H1 (cell line): ENCODE measurements around the gene MRPL42.

Experiments used
- CREB1 ChIP-seq: IDR thresholded peaks from 2 replicates; pipeline ENCODE4 v1.6.1; 2012; ENCODE audit warnings: inconsistent platforms
- EP300 ChIP-seq, 2 experiments: IDR thresholded peaks; 1 replicate in 1 of 2; 2 replicates in 1 of 2; pipeline ENCODE4 v1.6.1; 2011 to 2012; ENCODE audit warnings: low read depth in 2 of 2, low read length in 2 of 2, mild to moderate bottlenecking in 2 of 2, borderline replicate concordance in 1 of 2, inconsistent platforms in 1 of 2, moderate library complexity in 1 of 2
- EZH2 ChIP-seq: fragments of 200-600 bp; sonication (generic); IDR thresholded peaks from 2 replicates; pipeline ENCODE4 v1.7.1; 2012; ENCODE audit warnings: low read depth, mild to moderate bottlenecking, moderate library complexity, low read length, inconsistent platforms; ENCODE audit not compliant: severe bottlenecking
- MAFK ChIP-seq: IDR thresholded peaks from 2 replicates; pipeline ENCODE4 v1.6.1; 2012; ENCODE audit warnings: low read depth, mild to moderate bottlenecking, improper control_type of control experiment, low read length
- NRF1 ChIP-seq: IDR thresholded peaks from 2 replicates; pipeline ENCODE4 v1.6.1; 2011; ENCODE audit warnings: mild to moderate bottlenecking, low read depth, low read length, improper control_type of control experiment
- POLR2A ChIP-seq, 2 experiments: IDR thresholded peaks; 1 replicate in 1 of 2; 2 replicates in 1 of 2; pipeline ENCODE4 v1.6.1; 2011; ENCODE audit warnings: low read depth in 2 of 2, low read length in 2 of 2, mild to moderate bottlenecking in 2 of 2; ENCODE audit errors: control extremely low read depth in 1 of 2
- POLR2AphosphoS5 ChIP-seq: IDR thresholded peaks from 2 replicates; pipeline ENCODE4 v1.6.1; 2011; ENCODE audit warnings: low read depth, low read length
- RAD21 ChIP-seq, 2 experiments: IDR thresholded peaks in 1 of 2; conservative IDR thresholded peaks in 1 of 2; 2 replicates each; pipeline ENCODE4 v1.6.1; 2011; ENCODE audit warnings: low read depth in 2 of 2, low read length in 2 of 2, improper control_type of control experiment in 1 of 2, inconsistent platforms in 1 of 2, mild to moderate bottlenecking in 1 of 2, moderate library complexity in 1 of 2
- RFX5 ChIP-seq: IDR thresholded peaks from 2 replicates; pipeline ENCODE4 v1.6.1; 2011; ENCODE audit warnings: low read depth, low read length, improper control_type of control experiment, borderline replicate concordance
- SUZ12 ChIP-seq: fragments of 200-600 bp; sonication (generic); IDR thresholded peaks from 2 replicates; pipeline ENCODE4 v1.6.1; 2012; ENCODE audit warnings: mild to moderate bottlenecking, inconsistent platforms, low read length, moderate library complexity, mixed read lengths
- YY1 ChIP-seq: IDR thresholded peaks from 2 replicates; pipeline ENCODE4 v1.6.1; 2011; ENCODE audit warnings: low read depth, mild to moderate bottlenecking, low read length
- TF ChIP-seq, protein P1 (sequence below), 3 experiments: IDR thresholded peaks; 1 replicate in 2 of 3; 2 replicates in 1 of 3; pipeline versions ENCODE4 v1.5.1 to v1.6.1; 2011; ENCODE audit warnings: low read length in 3 of 3, mild to moderate bottlenecking in 3 of 3, inconsistent platforms in 2 of 3, low read depth in 1 of 3, moderate library complexity in 1 of 3; ENCODE audit not compliant: insufficient read depth in 1 of 3; ENCODE audit errors: control extremely low read depth in 1 of 3
- TF ChIP-seq, protein P2 (sequence below): IDR thresholded peaks from 2 replicates; pipeline ENCODE4 v1.6.1; 2011; ENCODE audit warnings: low read depth, mild to moderate bottlenecking, low read length; ENCODE audit not compliant: insufficient read depth

GRCh38 chr12:93547778-93548177 lies 80.5 kb downstream of the MRPL42 start:
- TF ChIP-seq EZH2 (no peak), YY1 (no peak), RAD21 (IDR thresholded peaks at IDR 0.05 in 1 of 2, conservative IDR thresholded peaks at IDR 0.05 in 1 of 2; ENCODE audit: low read depth in 2 of 2, low read length in 2 of 2) (no peak), RFX5 (no peak), POLR2AphosphoS5 (no peak), EP300 (IDR thresholded peaks at IDR 0.05; ENCODE audit: borderline replicate concordance in 1 of 2, low read depth in 2 of 2, low read length in 2 of 2) (no peak), SUZ12 (no peak), NRF1 (no peak), POLR2A (IDR thresholded peaks at IDR 0.05; ENCODE audit: control extremely low read depth in 1 of 2, low read depth in 2 of 2, low read length in 2 of 2) (no peak), CREB1 (no peak), MAFK (no peak)
- TF ChIP-seq, protein P1, sequence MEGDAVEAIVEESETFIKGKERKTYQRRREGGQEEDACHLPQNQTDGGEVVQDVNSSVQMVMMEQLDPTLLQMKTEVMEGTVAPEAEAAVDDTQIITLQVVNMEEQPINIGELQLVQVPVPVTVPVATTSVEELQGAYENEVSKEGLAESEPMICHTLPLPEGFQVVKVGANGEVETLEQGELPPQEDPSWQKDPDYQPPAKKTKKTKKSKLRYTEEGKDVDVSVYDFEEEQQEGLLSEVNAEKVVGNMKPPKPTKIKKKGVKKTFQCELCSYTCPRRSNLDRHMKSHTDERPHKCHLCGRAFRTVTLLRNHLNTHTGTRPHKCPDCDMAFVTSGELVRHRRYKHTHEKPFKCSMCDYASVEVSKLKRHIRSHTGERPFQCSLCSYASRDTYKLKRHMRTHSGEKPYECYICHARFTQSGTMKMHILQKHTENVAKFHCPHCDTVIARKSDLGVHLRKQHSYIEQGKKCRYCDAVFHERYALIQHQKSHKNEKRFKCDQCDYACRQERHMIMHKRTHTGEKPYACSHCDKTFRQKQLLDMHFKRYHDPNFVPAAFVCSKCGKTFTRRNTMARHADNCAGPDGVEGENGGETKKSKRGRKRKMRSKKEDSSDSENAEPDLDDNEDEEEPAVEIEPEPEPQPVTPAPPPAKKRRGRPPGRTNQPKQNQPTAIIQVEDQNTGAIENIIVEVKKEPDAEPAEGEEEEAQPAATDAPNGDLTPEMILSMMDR (IDR thresholded peaks at IDR 0.05; ENCODE audit: control extremely low read depth in 1 of 3, insufficient read depth in 1 of 3, low read depth in 1 of 3, low read length in 3 of 3), result no peak
- TF ChIP-seq, protein P2, sequence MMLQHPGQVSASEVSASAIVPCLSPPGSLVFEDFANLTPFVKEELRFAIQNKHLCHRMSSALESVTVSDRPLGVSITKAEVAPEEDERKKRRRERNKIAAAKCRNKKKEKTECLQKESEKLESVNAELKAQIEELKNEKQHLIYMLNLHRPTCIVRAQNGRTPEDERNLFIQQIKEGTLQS, result no peak
